Neural crest cell (in vitro differentiated cells): ENCODE measurements around the gene SARNP. TPM values are rescaled to one million over a fixed set of nuclear protein-coding genes. Genes with fewer than 3 reads are reported as not detected.

ENCODE experiments used
- DNase-seq: peaks from one replicate; pipeline ENCODE4 v3.0.0; 2021; ENCODE audit warnings: low read depth, mixed read lengths, low spot score
- H3K27ac Mint-ChIP-seq: one replicate; pipeline ENCODE4 v1.8.0; 2021; ENCODE audit warnings: mild to moderate bottlenecking, mixed read lengths; ENCODE audit not compliant: unreplicated experiment
- H3K27me3 Mint-ChIP-seq: 2 replicates; pipeline ENCODE4 v1.8.0; 2021; ENCODE audit warnings: low read depth, mild to moderate bottlenecking, mixed read lengths
- H3K36me3 Mint-ChIP-seq: 2 replicates; pipeline ENCODE4 v1.8.0; 2021; ENCODE audit warnings: low read depth, mild to moderate bottlenecking, mixed read lengths
- H3K4me1 Mint-ChIP-seq: 2 replicates; pipeline ENCODE4 v1.8.0; 2021; ENCODE audit warnings: mixed read lengths
- H3K4me3 Mint-ChIP-seq: one replicate; pipeline ENCODE4 v1.8.0; 2021; ENCODE audit warnings: mild to moderate bottlenecking, mixed read lengths
- H3K9me3 Mint-ChIP-seq: 2 replicates; pipeline ENCODE4 v1.8.0; 2021; ENCODE audit warnings: mixed read lengths
- total RNA-seq: library from RNA; stranded (reverse); gene quantifications from 2 replicates; pipeline ENCODE4 v1.2.1, GENCODE V29; 2021
- TF ChIP-seq, protein P1 (sequence below): fragments of 200-600 bp; sonication (generic); conservative IDR thresholded peaks from 2 replicates; pipeline ENCODE4 v1.5.0; 2021; ENCODE audit warnings: antibody characterized with exemption, mild to moderate bottlenecking

Gene SARNP
- total RNA-seq, 1 donor from 2014 or later = 121 TPM

DNA sequence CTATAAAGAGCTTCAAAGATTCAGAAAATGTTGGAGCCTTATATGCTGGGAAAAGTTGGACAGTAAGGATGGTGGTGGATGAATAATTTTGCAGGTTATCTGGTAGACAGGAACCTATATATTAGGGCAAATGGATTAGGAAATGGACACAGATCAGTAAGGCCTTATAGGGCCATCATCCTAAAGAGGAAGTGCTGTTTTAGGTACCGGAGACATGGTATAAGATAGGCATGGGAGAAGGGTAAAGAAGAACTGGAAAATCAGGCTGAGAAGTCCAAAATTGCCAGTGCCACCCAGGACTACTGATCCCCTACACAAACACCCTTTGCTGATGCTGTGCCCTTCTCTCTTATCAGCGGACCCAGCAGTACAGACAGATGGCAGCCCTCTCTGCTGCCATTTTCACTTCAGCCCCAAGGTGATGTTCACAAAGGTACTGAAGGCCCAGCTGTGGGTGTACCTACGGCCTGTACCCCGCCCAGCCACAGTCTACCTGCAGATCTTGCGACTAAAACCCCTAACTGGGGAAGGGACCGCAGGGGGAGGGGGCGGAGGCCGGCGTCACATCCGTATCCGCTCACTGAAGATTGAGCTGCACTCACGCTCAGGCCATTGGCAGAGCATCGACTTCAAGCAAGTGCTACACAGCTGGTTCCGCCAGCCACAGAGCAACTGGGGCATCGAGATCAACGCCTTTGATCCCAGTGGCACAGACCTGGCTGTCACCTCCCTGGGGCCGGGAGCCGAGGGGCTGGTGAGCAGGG, 69.1 kb downstream of the SARNP start:
- DNase-seq = no peak
- Mint-ChIP-seq H3K9me3 (no peaks in the 10 kb centered on the region), H3K4me1 (peaks cover 58% of the 10 kb centered on the region), H3K36me3 (peaks cover 28% of the 10 kb centered on the region), H3K27ac (peak overlapping the region; percentile 29), H3K4me3 (peak overlapping the region; percentile 96), H3K27me3 (no peaks in the 10 kb centered on the region)
- TF ChIP-seq, protein P1, sequence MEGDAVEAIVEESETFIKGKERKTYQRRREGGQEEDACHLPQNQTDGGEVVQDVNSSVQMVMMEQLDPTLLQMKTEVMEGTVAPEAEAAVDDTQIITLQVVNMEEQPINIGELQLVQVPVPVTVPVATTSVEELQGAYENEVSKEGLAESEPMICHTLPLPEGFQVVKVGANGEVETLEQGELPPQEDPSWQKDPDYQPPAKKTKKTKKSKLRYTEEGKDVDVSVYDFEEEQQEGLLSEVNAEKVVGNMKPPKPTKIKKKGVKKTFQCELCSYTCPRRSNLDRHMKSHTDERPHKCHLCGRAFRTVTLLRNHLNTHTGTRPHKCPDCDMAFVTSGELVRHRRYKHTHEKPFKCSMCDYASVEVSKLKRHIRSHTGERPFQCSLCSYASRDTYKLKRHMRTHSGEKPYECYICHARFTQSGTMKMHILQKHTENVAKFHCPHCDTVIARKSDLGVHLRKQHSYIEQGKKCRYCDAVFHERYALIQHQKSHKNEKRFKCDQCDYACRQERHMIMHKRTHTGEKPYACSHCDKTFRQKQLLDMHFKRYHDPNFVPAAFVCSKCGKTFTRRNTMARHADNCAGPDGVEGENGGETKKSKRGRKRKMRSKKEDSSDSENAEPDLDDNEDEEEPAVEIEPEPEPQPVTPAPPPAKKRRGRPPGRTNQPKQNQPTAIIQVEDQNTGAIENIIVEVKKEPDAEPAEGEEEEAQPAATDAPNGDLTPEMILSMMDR = no peak

DNA sequence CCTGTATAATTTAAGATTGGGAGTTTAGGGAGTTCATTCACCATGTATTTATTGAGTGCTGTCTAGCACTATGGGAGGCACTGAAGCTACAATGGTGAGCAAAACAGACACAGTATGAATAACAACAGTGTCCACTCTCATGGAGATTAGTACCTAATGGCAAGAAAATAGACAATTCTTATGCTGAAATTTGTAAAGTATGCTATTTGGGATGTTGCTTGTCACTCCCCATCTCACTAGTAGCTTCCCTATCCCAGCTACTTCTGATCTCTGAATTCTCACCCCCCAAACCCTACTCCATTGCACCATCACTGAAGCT, 70.7 kb downstream of the SARNP start:
- Mint-ChIP-seq H3K36me3 (peaks cover 19% of the 10 kb centered on the region), H3K27me3 (no peaks in the 10 kb centered on the region), H3K9me3 (no peaks in the 10 kb centered on the region), H3K4me3 (peak overlapping the region; percentile 96), H3K4me1 (peaks cover 68% of the 10 kb centered on the region), H3K27ac (no peak overlapping the region)
- TF ChIP-seq, protein P1 = no peak
- DNase-seq = no peak

DNA sequence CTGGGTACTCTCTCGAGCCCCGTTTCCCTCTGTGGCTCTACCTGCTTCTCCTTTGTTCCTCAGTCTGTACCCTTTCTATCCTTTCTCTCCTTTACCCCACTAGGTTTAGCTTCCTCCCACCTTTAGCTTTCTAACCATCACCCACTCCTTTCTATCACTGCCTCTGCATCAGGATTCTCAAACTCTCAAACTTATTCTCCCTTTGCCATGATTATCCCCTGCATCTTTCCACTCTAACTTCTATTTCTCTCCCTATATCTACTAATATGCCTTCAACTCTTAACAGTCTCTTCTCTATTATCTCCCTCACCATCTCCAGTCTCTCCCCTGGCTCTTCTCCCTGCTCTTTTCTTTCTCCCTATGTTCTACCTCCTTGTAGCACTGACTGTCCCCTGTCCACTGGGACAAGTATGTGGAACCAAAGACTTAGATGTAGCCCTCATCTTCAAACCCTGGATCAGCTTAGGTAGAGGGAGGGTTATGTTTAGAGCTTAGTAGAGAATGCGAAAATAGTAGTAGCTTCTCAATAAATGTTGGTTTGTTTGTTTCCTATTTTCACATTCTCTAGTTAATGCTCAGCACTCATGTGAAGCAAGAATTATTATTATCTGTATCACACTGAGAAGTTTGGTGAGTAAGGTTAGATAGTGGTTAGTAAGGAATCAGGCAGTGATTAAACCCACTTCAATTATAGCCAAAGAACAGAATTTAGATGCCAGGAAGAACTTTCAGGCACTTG, 71.2 kb downstream of the SARNP start:
- peak overlapping the region; percentile 95 for H3K27ac Mint-ChIP-seq
- H3K4me1 Mint-ChIP-seq = peaks cover 72% of the 10 kb centered on the region
- peaks cover 19% of the 10 kb centered on the region for H3K36me3 Mint-ChIP-seq
- H3K4me3 Mint-ChIP-seq = peak overlapping the region; percentile 96
- H3K27me3 Mint-ChIP-seq = no peaks in the 10 kb centered on the region
- DNase-seq = no peak
- H3K9me3 Mint-ChIP-seq = no peaks in the 10 kb centered on the region
- TF ChIP-seq, protein P1 = no peak

DNA sequence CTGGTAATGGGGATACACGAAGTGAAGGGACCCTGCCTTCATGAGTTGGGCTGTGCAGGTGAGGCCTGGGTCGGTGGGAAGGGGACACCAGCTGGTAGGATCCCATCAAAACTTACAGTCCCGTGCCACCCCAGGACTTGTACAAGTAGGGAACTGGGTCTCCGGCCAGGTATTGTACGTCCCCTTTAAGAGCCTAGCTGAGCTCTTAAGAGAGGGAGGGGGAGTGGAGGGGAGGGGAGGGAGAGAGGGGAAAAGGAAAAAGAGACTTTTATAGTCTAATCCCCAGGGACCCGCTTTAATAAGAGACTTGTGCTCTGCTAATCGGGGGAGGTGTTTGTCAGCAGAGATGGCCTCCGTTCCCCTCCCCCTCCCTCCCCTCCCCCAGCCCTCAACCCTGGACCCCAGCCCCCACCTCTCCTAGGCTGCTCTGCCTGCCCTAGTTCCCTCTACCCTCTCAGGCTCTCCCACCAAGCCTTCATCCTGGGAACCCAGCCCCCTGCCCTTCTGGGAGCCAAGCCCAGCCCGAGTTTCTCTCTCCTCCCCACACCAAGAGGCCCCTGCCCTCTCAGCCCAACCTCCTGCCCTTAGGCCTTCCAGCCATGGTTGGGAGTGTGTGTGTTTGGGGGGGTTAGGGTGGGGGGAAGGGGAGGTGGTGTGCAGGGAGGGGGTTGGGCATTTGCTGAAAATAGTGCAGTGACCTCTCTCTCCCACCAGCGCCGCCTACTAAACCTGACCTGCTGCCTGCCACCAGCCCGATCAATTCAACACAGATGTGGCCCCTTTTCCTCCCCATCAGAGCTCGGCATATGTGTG, 72.0 kb downstream of the SARNP start:
- Mint-ChIP-seq H3K36me3 (peaks cover 12% of the 10 kb centered on the region), H3K4me1 (peaks cover 65% of the 10 kb centered on the region), H3K4me3 (peak overlapping the region; percentile 96), H3K27me3 (no peaks in the 10 kb centered on the region), H3K9me3 (no peaks in the 10 kb centered on the region), H3K27ac (peak overlapping the region; percentile 95)
- TF ChIP-seq, protein P1 = no peak
- DNase-seq = peak; percentile 79

DNA sequence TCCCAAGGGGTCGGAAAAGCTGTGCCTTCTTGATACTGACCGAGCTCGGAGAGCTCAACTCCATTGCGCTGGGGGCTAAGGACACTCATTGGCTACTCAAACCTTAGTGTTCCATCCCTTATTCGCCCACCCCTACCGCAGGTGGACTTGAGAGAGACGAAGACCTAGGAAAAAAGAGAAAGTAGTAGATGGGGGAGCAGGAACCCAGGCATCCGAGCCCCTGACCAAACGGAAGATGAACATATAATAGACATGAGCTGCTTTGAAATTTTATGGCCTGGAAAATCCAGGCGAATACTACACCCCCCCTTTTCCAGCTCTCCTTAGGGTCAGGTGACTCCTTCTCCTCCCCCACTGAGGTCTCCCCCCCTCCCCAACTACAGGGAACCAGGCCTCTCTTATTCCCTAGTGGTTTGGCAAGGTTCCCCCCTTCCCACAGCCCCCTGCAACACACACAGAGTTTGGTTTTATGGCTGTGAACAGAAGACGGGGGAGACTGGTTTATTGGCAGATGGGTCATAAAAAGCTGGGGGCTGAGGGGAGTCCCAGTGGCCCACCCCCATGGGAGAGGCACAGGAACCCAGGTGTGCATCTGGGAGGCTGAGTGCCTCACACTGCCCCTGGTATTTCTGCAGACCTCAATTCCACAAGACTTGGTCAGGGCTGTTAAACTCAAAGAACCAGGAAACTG, 73.0 kb downstream of the SARNP start:
- Mint-ChIP-seq H3K4me1 (peaks cover 58% of the 10 kb centered on the region), H3K36me3 (peaks cover 7% of the 10 kb centered on the region), H3K27me3 (no peaks in the 10 kb centered on the region), H3K4me3 (peak overlapping the region; percentile 96), H3K27ac (peak overlapping the region; percentile 85), H3K9me3 (no peaks in the 10 kb centered on the region)
- DNase-seq = no peak
- TF ChIP-seq, protein P1 = no peak
